NCI-H2081 treated with DMSO at 0.1 percent for 48 hours (cell line): ENCODE results near the gene CPVL.

ENCODE experiments used
- DNase-seq: peaks from one replicate; lab custom pipeline; 2025; lab: John Stamatoyannopoulos, UW

The CPVL gene

GRCh38 chr7:28973591-28973990, 172.7 kb downstream of the CPVL start:
- no peak for DNase-seq

DNA sequence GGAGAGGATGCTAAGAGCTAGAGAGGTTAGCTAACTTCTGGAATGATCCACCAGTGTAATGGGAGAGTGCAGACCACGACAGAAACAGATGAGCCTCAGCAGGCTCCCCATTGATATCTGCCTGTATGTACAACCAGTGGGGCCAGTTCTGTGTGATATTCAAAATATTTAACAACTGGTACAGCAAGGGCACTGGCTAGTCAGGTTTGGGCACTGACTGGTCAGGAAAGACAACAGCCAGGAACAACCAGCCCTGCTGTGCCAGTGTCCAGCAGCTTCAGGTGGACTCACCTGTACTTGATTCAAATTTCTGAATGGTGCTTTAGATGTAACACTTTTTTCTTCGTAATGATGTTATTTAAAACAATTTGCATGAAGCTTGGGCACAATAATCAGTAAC, 182.3 kb downstream of the CPVL start:
- no peak for DNase-seq

GRCh38 chr7:28961972-28962371, 184.4 kb downstream of the CPVL start:
- no peak for DNase-seq

GRCh38 chr7:28960071-28960840, 186.1 kb downstream of the CPVL start:
- DNase-seq, result no peak

DNA sequence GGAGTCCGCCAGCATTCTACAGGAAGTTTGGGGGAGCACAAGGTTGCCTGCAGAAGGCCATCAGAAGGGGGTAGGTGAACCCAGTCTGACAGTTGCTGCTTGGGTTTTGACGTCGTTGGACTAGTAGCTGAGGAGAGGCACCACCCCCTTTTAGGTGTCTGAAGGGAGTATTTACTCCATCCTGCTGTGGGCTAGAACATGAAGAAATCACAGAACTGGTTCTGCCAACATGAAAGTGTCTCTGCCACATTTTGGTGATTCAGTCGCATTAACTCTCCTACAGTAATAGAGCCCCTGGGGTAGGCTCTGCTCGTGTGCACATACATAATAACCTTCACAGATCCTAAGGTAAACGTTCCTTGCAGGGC, 187.4 kb downstream of the CPVL start:
- no peak for DNase-seq

DNA sequence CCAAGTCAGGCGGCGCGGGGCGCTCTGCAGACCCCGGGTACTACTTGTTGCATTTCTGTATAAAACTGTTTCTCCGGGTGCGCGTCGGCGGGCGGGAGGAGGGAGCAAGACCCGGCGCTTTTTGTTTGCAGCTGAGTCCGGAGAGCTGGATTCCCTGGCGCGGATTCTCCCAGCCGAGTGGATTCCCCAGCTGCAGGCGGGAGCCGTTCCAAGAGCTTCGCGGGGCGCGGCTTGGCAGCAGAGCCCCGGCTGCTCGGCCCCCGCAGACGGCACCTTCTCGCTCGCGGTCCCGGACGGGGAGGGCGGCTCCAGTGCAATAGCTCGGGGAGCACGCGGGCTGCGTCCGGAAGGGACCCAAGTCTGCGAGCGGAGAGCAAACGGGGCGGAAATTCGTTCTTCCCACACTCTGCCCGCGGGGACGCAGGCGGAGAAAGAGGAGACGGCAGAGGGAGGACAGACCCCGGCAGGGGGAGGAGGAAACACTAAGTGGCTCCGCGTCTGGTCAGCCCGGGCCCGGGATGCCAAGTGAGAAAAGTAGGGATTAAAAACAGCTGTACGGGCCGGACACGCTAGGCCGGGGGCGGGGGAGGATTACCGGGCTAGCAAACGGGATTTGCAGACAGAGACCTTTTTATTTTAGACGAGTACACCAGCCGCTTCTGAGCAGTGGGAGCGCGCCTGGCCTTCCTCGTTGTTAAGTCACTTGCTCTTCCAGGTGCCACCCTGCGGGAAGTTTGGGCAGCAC, 187.9 kb downstream of the CPVL start, which contains the start of gene TRIL:
TRIL (minus strand) TSS at position 96 of the 745 bp plus-strand sequence. CDS start 284 bp downstream, outside the sequence.
- DNase-seq, result no peak

DNA sequence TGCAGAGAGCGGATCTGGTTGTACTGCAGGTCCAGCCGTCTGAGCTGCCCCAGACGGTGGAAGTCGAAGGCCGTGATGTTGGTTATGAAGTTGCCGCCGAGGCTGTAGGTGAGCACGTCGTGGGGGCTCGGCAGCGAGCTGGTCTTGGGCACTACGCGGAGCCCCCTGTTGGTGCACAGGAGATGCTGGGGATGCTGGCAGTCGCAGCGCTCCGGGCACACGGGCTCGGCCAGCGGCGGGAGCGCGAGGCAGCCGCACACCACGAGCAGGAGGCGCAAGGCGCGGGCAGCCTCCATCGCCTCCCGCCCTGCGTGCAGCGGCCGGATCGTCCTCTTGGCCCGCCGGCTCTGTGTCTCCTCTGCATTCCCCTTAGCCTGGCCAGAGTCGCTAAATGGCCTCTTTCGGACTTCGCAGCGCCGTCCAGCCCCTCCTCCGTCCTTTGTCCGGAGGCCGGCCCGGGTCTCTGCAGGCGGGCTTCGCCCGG, 188.5 kb downstream of the CPVL start:
- no peak for DNase-seq

GRCh38 chr7:28957064-28957750, 189.1 kb downstream of the CPVL start:
- no peak for DNase-seq

- no peak for DNase-seq
Measured at GRCh38 chr7:28956608-28957063, 189.7 kb downstream of the CPVL start.

GRCh38 chr7:28955718-28956607, 190.4 kb downstream of the CPVL start:
- DNase-seq, result no peak

DNA sequence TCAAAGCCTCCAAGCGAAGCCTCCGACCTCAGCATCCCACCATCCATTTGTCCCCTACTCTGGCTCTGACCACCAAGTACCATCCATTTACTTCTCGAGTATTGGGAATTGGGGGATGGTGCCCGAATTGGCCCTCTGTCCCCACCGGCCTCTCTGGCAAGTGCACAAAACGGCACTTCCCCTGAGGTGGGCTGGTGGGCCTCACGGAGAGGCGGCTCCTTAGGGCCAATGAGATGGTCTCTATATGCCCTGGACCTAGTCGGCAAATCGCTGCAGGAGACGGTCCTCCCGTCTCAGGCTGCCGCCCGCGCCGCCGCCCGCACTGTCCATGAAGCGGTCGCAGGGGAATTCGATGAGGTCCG, 191.0 kb downstream of the CPVL start:
- no peak for DNase-seq

GRCh38 chr7:28954946-28955345, 191.4 kb downstream of the CPVL start:
- DNase-seq, result no peak

DNA sequence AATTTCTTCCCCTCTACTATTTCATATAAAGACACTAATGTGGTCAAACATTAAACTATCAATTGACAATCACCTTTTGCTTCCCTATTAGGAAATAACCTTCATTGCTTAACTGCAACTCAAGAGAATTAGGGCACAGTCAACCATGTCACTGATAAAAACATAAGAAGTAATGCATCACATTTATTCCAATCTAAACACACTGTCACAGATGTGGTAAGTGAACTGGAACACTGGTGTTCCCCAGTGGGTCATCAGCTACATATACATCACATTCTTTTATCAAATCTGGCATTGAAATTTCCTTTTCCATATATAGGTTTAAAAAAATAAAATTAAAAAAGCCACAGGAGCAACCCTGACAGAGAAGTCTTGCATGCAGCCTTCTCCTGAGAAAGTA, 191.9 kb downstream of the CPVL start:
- DNase-seq, result no peak

DNA sequence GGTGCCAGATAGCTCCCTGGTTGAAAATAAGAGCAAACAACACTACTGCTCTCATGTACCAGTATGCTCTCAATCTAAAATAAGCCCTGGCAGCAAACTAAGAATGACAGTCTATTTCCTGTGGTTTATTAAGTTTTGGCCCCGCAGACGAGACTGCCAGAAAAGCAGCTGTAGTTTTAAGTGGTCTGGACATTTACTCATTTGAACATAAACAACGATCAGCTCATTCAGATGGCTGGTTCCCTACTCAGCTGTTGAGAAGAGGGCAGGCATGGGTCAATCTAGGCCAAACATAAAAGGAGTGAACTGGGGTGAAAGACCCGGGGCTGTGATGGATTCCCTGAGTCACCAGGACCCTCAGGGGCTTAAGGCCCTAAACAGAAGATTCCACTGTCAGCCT, 192.7 kb downstream of the CPVL start:
- DNase-seq, result no peak
